ENCODE measurements around the gene ACADSB.
A peak's percentile ranks its signal among the peaks of the same experiment; 100 is the strongest.

Gene ACADSB

GRCh38 chr10:123004298-123004697, 4.5 kb upstream of the ACADSB start:
- no peak for DNase-seq (ENCODE audit: low spot score)

- peak; percentile 70 for DNase-seq (ENCODE audit: low spot score)
Observed at GRCh38 chr10:123007558-123008354, 1.1 kb upstream of the ACADSB start.

GRCh38 chr10:123009105-123009820, 457 bp downstream of the ACADSB start:
- DNase-seq (ENCODE audit: low spot score), result peak; percentile 22

GRCh38 chr10:123011987-123012386, 3.2 kb downstream of the ACADSB start:
- DNase-seq (ENCODE audit: low spot score), result no peak

GRCh38 chr10:123013456-123014419, 4.9 kb downstream of the ACADSB start:
- DNase-seq (ENCODE audit: low spot score), result no peak

GRCh38 chr10:123014772-123015171, 6.0 kb downstream of the ACADSB start:
- DNase-seq (ENCODE audit: low spot score), result no peak

GRCh38 chr10:123016228-123016627, 7.4 kb downstream of the ACADSB start:
- DNase-seq (ENCODE audit: low spot score), result no peak

- DNase-seq (ENCODE audit: low spot score), result no peak
Observed at GRCh38 chr10:123017421-123018165, 8.8 kb downstream of the ACADSB start.

- no peak for DNase-seq (ENCODE audit: low spot score)
Observed at GRCh38 chr10:123018531-123018930, 9.7 kb downstream of the ACADSB start.

- DNase-seq (ENCODE audit: low spot score), result no peak
Observed at GRCh38 chr10:123019264-123019663, 10.5 kb downstream of the ACADSB start.

GRCh38 chr10:123019941-123020703, 11.3 kb downstream of the ACADSB start:
- DNase-seq (ENCODE audit: low spot score), result no peak

GRCh38 chr10:123021517-123021916, 12.7 kb downstream of the ACADSB start:
- peak; percentile 9 for DNase-seq (ENCODE audit: low spot score)

GRCh38 chr10:123024540-123024939, 15.7 kb downstream of the ACADSB start:
- no peak for DNase-seq (ENCODE audit: low spot score)

GRCh38 chr10:123026302-123026701, 17.5 kb downstream of the ACADSB start:
- no peak for DNase-seq (ENCODE audit: low spot score)

GRCh38 chr10:123027861-123028260, 19.1 kb downstream of the ACADSB start:
- no peak for DNase-seq (ENCODE audit: low spot score)

GRCh38 chr10:123031124-123031523, 22.3 kb downstream of the ACADSB start:
- DNase-seq (ENCODE audit: low spot score), result no peak

- no peak for DNase-seq (ENCODE audit: low spot score)
Observed at GRCh38 chr10:123034332-123034731, 25.5 kb downstream of the ACADSB start.

- DNase-seq (ENCODE audit: low spot score), result no peak
Observed at GRCh38 chr10:123035467-123036086, 26.8 kb downstream of the ACADSB start.

- DNase-seq (ENCODE audit: low spot score), result no peak
Observed at GRCh38 chr10:123038782-123039631, 30.2 kb downstream of the ACADSB start.

GRCh38 chr10:123039632-123039930, 30.8 kb downstream of the ACADSB start:
- DNase-seq (ENCODE audit: low spot score), result no peak
